H1 (cell line): ENCODE data around the gene SLC7A8.

Experiments used
- CEBPB ChIP-seq: IDR thresholded peaks from 2 replicates; pipeline ENCODE4 v1.6.1; 2012; ENCODE audit warnings: low read depth, low read length
- CTCF ChIP-seq, 3 experiments: IDR thresholded peaks; 1 replicate in 2 of 3; 2 replicates in 1 of 3; pipeline versions ENCODE4 v1.5.1 to v1.6.1; 2011; ENCODE audit warnings: low read length in 3 of 3, mild to moderate bottlenecking in 3 of 3, inconsistent platforms in 2 of 3, low read depth in 1 of 3, moderate library complexity in 1 of 3; ENCODE audit not compliant: insufficient read depth in 1 of 3; ENCODE audit errors: control extremely low read depth in 1 of 3
- FOSL1 ChIP-seq: IDR thresholded peaks from 2 replicates; pipeline ENCODE4 v1.6.1; 2011; ENCODE audit warnings: mild to moderate bottlenecking, low read depth, low read length, moderate library complexity; ENCODE audit not compliant: insufficient read depth
- GTF2F1 ChIP-seq: IDR thresholded peaks from 2 replicates; pipeline ENCODE4 v1.6.1; 2012; ENCODE audit warnings: low read depth, low read length, improper control_type of control experiment, borderline replicate concordance
- HDAC6 ChIP-seq: IDR thresholded peaks from one replicate; pipeline ENCODE4 v1.7.1; 2012; ENCODE audit warnings: low read depth, mild to moderate bottlenecking, inconsistent platforms, low read length, moderate library complexity
- KDM1A ChIP-seq: fragments of 200-600, 300-600 bp; sonication (generic); IDR thresholded peaks from 2 replicates; pipeline ENCODE4 v1.7.1; 2016; ENCODE audit warnings: mild to moderate bottlenecking, low read length, borderline replicate concordance
- MAX ChIP-seq: IDR thresholded peaks from 2 replicates; pipeline ENCODE4 v1.6.1; 2012; ENCODE audit warnings: inconsistent platforms
- POLR2AphosphoS5 ChIP-seq: IDR thresholded peaks from 2 replicates; pipeline ENCODE4 v1.6.1; 2011; ENCODE audit warnings: low read depth, low read length
- SIN3A ChIP-seq, 2 experiments: IDR thresholded peaks in 1 of 2; conservative IDR thresholded peaks in 1 of 2; 2 replicates each; pipeline ENCODE4 v1.6.1; 2011 to 2012; ENCODE audit warnings: low read length in 2 of 2, improper control_type of control experiment in 1 of 2, low read depth in 1 of 2, mild to moderate bottlenecking in 1 of 2
- SP1 ChIP-seq: IDR thresholded peaks from 2 replicates; pipeline ENCODE4 v1.6.1; 2011; ENCODE audit warnings: low read depth, low read length
- TCF12 ChIP-seq: IDR thresholded peaks from 2 replicates; pipeline ENCODE4 v1.6.1; 2011; ENCODE audit warnings: low read depth, mild to moderate bottlenecking, low read length
- TF ChIP-seq, protein P1 (sequence below): IDR thresholded peaks from 2 replicates; pipeline ENCODE4 v1.6.1; 2011; ENCODE audit warnings: low read length, improper control_type of control experiment

- TF ChIP-seq POLR2AphosphoS5 (no peak), FOSL1 (no peak), KDM1A (no peak), CEBPB (no peak), GTF2F1 (no peak), CTCF (IDR thresholded peaks at IDR 0.05; ENCODE audit: control extremely low read depth in 1 of 3, insufficient read depth in 1 of 3, low read depth in 1 of 3, low read length in 3 of 3) (no peak), SP1 (no peak), MAX (no peak), SIN3A (conservative IDR thresholded peaks at IDR 0.05 in 1 of 2, IDR thresholded peaks at IDR 0.05 in 1 of 2; ENCODE audit: low read depth in 1 of 2, low read length in 2 of 2) (no peak), TCF12 (no peak), HDAC6 (no peak)
- TF ChIP-seq, protein P1, sequence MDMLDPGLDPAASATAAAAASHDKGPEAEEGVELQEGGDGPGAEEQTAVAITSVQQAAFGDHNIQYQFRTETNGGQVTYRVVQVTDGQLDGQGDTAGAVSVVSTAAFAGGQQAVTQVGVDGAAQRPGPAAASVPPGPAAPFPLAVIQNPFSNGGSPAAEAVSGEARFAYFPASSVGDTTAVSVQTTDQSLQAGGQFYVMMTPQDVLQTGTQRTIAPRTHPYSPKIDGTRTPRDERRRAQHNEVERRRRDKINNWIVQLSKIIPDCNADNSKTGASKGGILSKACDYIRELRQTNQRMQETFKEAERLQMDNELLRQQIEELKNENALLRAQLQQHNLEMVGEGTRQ = no peak
These were observed 11.4 kb downstream of the SLC7A8 start for GRCh38 chr14:23172096-23172495.
